Peyer's patch (tissue), 4 donors: ENCODE results near the gene PAPSS1. TPM values are rescaled to one million over a fixed set of nuclear protein-coding genes. Genes with fewer than 3 reads are reported as not detected.

Experiments
- DNase-seq, 3 donors: peaks; one replicate each; pipeline ENCODE4 v3.0.0-alpha.2; 2017 to 2019
- H3K27ac ChIP-seq, 4 donors: fragments of 200-600 bp; sonication (generic); one replicate each; pipeline ENCODE4 v1.5.1; 2016 to 2019
- H3K27me3 ChIP-seq, 2 donors: fragments of 200-600 bp; sonication (generic); one replicate each; pipeline ENCODE4 v1.5.1; 2019
- H3K36me3 ChIP-seq, 3 donors: fragments of 200-600 bp; sonication (generic); one replicate each; pipeline ENCODE4 v1.5.1; 2016 to 2019
- H3K4me1 ChIP-seq, 4 donors: fragments of 200-600 bp; sonication (generic); one replicate each; pipeline ENCODE4 v1.5.1; 2016 to 2019
- H3K4me3 ChIP-seq, 4 donors: fragments of 200-600 bp; sonication (generic); 1 replicate in 3 of 4; 2 replicates in 1 of 4; pipeline ENCODE4 v1.5.1; 2016 to 2019; ENCODE audit warnings: mild to moderate bottlenecking in 1 of 4
- H3K9me3 ChIP-seq, 4 donors: fragments of 200-600 bp; sonication (generic); one replicate each; pipeline ENCODE4 v1.5.1; 2016 to 2019; ENCODE audit warnings: mild to moderate bottlenecking in 1 of 4
- POLR2A ChIP-seq, 2 donors: fragments of 450-650 bp; IDR thresholded peaks; one replicate each; pipeline ENCODE4 v1.5.1; 2017; ENCODE audit warnings: antibody characterized with exemption in 2 of 2, mild to moderate bottlenecking in 2 of 2, moderate library complexity in 2 of 2
- total RNA-seq, 4 donors: library from RNA; depleted of rRNA; stranded (reverse); fragments of >200 nt; gene quantifications; one replicate each; pipeline ENCODE4 v1.1.0, GENCODE V29; 2016
- TF ChIP-seq, protein P1 (sequence below), 6 experiments: fragments of 450-650 bp in 4 of 6; fragments of 200-600 bp in 2 of 6; sonication (generic) in 1 of 6; IDR thresholded peaks; one replicate each; pipeline ENCODE4 v1.5.1; 2017 to 2019; ENCODE audit warnings: antibody characterized with exemption in 6 of 6, mild to moderate bottlenecking in 3 of 6, moderate library complexity in 1 of 6

The PAPSS1 gene
- total RNA-seq, 4 donors from 2014 or later = 9.0 to 23.3 (median 18.1) TPM

DNA sequence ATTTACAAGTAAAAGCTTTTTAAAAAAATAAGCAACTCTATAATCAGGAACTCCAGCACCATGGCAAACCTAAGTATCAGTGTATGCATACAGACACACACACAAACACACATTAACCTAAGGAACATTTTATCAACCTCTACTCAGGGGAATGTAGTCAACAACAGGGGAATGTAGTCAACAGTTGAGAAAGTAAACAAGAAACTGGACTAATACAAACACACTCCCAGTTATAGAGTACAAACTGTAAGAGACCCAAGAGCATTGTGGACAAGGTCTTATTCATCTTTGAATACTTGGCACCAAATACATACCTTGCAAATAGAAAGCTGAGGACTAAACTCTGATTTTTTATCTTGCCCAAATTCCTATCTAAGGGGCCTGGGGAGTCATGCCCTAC lies 36.2 kb downstream of the PAPSS1 start:
- Histone ChIP-seq H3K9me3 (no peaks in the 10 kb centered on the region), H3K4me3 (no peak overlapping the region), H3K27ac (no peak overlapping the region), H3K27me3 (no peaks in the 10 kb centered on the region), H3K4me1 (no peaks in the 10 kb centered on the region), H3K36me3 (peaks cover 0 to 13% (median 0%) of the 10 kb centered on the region in 3 donors)
- DNase-seq = no peak
- TF ChIP-seq POLR2A (IDR thresholded peaks at IDR 0.05) = no peak
- TF ChIP-seq, protein P1, sequence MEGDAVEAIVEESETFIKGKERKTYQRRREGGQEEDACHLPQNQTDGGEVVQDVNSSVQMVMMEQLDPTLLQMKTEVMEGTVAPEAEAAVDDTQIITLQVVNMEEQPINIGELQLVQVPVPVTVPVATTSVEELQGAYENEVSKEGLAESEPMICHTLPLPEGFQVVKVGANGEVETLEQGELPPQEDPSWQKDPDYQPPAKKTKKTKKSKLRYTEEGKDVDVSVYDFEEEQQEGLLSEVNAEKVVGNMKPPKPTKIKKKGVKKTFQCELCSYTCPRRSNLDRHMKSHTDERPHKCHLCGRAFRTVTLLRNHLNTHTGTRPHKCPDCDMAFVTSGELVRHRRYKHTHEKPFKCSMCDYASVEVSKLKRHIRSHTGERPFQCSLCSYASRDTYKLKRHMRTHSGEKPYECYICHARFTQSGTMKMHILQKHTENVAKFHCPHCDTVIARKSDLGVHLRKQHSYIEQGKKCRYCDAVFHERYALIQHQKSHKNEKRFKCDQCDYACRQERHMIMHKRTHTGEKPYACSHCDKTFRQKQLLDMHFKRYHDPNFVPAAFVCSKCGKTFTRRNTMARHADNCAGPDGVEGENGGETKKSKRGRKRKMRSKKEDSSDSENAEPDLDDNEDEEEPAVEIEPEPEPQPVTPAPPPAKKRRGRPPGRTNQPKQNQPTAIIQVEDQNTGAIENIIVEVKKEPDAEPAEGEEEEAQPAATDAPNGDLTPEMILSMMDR (IDR thresholded peaks at IDR 0.05) = no peak

DNA sequence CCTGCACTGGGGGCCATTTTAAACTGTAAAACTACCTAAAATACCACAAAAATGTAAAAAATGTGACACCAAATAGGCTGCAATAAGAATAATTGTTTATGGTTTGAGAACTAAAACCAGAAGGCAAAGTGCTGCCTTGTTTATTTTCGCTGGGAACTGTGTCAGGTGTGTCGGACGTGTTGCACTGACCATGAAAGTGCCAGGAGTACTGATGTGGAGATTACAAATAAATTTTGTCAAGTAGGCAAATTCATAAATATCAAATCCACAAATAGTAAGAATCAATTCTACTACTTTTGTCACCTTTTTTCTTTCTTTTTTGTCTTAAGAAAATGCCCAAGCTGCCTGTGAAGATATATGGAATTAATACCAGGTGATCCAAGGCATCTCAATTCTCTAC lies 37.7 kb downstream of the PAPSS1 start:
- Histone ChIP-seq H3K36me3 (peaks cover 0 to 21% (median 0%) of the 10 kb centered on the region in 3 donors), H3K27ac (no peak overlapping the region), H3K4me3 (no peak overlapping the region), H3K9me3 (no peaks in the 10 kb centered on the region), H3K4me1 (no peaks in the 10 kb centered on the region), H3K27me3 (no peaks in the 10 kb centered on the region)
- DNase-seq = no peak
- TF ChIP-seq, protein P1 (IDR thresholded peaks at IDR 0.05) = no peak
- no peak for TF ChIP-seq POLR2A (IDR thresholded peaks at IDR 0.05)

DNA sequence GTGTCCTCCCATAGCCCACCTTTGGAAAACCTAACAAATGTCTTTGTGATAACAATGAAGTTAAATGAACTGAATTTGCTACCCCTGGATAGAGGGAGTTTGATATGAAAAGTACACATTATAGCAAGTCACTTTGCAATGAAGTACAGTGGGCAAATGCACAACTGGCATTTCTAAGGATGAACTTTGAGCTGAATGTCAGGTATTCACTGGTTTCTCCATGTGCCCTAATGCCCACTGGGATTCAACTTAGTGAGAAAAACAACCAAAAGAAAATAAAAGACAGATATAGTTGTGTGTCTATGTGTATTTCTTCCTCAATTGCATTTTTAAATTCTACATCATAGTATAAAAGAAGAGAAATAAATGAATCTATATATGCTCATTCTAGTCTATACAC lies 51.0 kb downstream of the PAPSS1 start:
- no peaks in the 10 kb centered on the region for H3K36me3 ChIP-seq
- H3K27me3 ChIP-seq = no peaks in the 10 kb centered on the region
- TF ChIP-seq POLR2A (IDR thresholded peaks at IDR 0.05) = no peak
- TF ChIP-seq, protein P1 (IDR thresholded peaks at IDR 0.05) = no peak
- no peaks in the 10 kb centered on the region for H3K9me3 ChIP-seq
- H3K4me3 ChIP-seq = no peak overlapping the region
- H3K27ac ChIP-seq = no peak overlapping the region
- no peaks in the 10 kb centered on the region for H3K4me1 ChIP-seq
- DNase-seq = no peak

DNA sequence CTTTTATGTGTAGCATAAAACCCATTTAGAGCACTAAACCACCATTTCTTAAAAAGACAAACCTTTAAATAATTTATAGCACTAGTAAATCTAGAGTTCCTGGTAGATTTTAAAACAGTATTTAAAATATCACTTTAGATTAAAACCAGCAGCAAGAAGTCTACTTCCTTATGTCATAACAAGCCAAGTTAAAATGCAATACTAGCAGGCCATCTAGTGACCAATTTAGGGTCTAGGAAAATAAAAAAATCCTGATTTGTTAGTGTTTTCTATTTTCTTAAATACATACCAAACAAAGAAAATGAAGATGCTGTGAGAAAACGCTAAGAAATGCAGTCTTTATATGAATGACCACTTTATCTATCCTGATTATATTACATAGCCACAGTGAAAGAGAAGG lies 53.9 kb downstream of the PAPSS1 start:
- H3K4me3 ChIP-seq = no peak overlapping the region
- TF ChIP-seq POLR2A (IDR thresholded peaks at IDR 0.05) = no peak
- TF ChIP-seq, protein P1 (IDR thresholded peaks at IDR 0.05) = peak in 3 of 6 experiments; percentile 27 to 55 (median 43)
- no peak overlapping the region for H3K27ac ChIP-seq
- DNase-seq = no peak
- no peaks in the 10 kb centered on the region for H3K36me3 ChIP-seq
- no peaks in the 10 kb centered on the region for H3K4me1 ChIP-seq
- H3K9me3 ChIP-seq = no peaks in the 10 kb centered on the region
- no peaks in the 10 kb centered on the region for H3K27me3 ChIP-seq

DNA sequence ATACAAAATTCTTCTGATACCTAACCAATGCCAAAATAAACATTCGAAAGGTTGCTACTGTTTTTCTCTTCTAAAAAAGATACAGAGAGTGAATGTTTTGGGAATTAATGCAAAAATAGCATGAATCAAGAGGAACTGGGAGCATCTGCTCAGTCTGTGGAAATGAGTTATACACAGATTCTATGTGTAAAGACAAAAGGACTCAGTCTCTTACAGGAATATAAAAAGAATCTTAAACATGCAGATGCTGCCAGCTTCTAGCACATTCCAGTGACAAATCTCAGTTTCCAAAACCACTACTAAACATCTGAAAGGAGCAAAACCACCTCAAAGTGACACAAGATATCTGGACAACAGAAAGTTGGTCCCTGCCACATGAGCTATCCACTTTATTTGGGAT lies 55.0 kb downstream of the PAPSS1 start:
- Histone ChIP-seq H3K4me3 (no peak overlapping the region), H3K9me3 (no peaks in the 10 kb centered on the region), H3K4me1 (no peaks in the 10 kb centered on the region), H3K27me3 (no peaks in the 10 kb centered on the region), H3K27ac (no peak overlapping the region), H3K36me3 (no peaks in the 10 kb centered on the region)
- DNase-seq = no peak
- TF ChIP-seq, protein P1 (IDR thresholded peaks at IDR 0.05) = no peak
- TF ChIP-seq POLR2A (IDR thresholded peaks at IDR 0.05) = no peak
